IMR-90 (cell line): ENCODE data around the gene SUSD6. TPM values are rescaled to one million over a fixed set of nuclear protein-coding genes. Genes with fewer than 3 reads are reported as not detected.

ENCODE experiments used
- ATAC-seq: fragments of 200-7000 bp; cut with Tn5 transposase; 2 replicates; pipeline ENCODE4 v1.9.1; 2020; ENCODE audit warnings: low read depth, mild to moderate bottlenecking, moderate library complexity
- BruUV-seq: library from RNA; stranded (reverse); fragments of 400-500 nt; replicated peaks from 2 replicates; lab custom pipeline; 2021; lab: Mats Ljungman, UMichigan
- CTCF ChIA-PET: fragments of 300-600 bp; formaldehyde crosslinking; extraction: SDS; loops from one replicate; lab custom pipeline; 2021; ENCODE audit warnings: antibody characterized with exemption; lab: Yijun Ruan, JAX
- POLR2A ChIA-PET: fragments of 300-600 bp; sonication (Branson Sonifier 250); formaldehyde crosslinking; loops from one replicate; lab custom pipeline; 2022; ENCODE audit warnings: antibody characterized with exemption; ENCODE audit not compliant: unreplicated experiment; lab: Charles Lee
- DNase-seq: peaks from one replicate; pipeline ENCODE4 v3.0.0; 2013
- H2AFZ ChIP-seq: replicated peaks from 2 replicates; pipeline ENCODE3; 2013; ENCODE audit warnings: low read length, mild to moderate bottlenecking; ENCODE audit not compliant: poor library complexity
- H2AK5ac ChIP-seq: 2 replicates; pipeline ENCODE4 v1.6.1; 2013; ENCODE audit warnings: low read depth, low read length, inconsistent platforms
- H2AK9ac ChIP-seq: replicated peaks from 2 replicates; pipeline ENCODE3; 2013; ENCODE audit warnings: mild to moderate bottlenecking, low read depth, low read length, moderate library complexity; ENCODE audit not compliant: poor library complexity
- H2BK120ac ChIP-seq: 2 replicates; pipeline ENCODE4 v1.6.1; 2013; ENCODE audit warnings: low read depth, low read length, inconsistent platforms
- H2BK15ac ChIP-seq: 3 replicates; pipeline ENCODE4 v1.6.1; 2013; ENCODE audit warnings: low read depth, low read length, inconsistent platforms
- H2BK20ac ChIP-seq: 2 replicates; pipeline ENCODE4 v1.6.1; 2013; ENCODE audit warnings: low read depth, mild to moderate bottlenecking, inconsistent platforms, low read length, moderate library complexity
- H2BK5ac ChIP-seq: 2 replicates; pipeline ENCODE4 v1.6.1; 2013; ENCODE audit warnings: mild to moderate bottlenecking, low read depth, low read length, inconsistent platforms; ENCODE audit not compliant: poor library complexity, severe bottlenecking
- H3K14ac ChIP-seq: replicated peaks from 2 replicates; pipeline ENCODE4 v1.6.1; 2013; ENCODE audit warnings: low read depth, low read length, inconsistent platforms
- H3K18ac ChIP-seq: 2 replicates; pipeline ENCODE4 v1.6.1; 2013; ENCODE audit warnings: low read depth, low read length, control low read depth
- H3K23ac ChIP-seq: 2 replicates; pipeline ENCODE4 v1.6.1; 2013; ENCODE audit warnings: low read depth, low read length, inconsistent platforms
- H3K27ac ChIP-seq: 2 replicates; pipeline ENCODE4 v1.5.1; 2013; ENCODE audit warnings: mild to moderate bottlenecking, control low read depth, low read length; ENCODE audit not compliant: insufficient read depth
- H3K27me3 ChIP-seq: 2 replicates; pipeline ENCODE4 v1.6.1; 2013; ENCODE audit warnings: low read length; ENCODE audit not compliant: control insufficient read depth, insufficient read depth
- H3K36me3 ChIP-seq: 2 replicates; pipeline ENCODE4 v1.6.1; 2013; ENCODE audit warnings: low read length, mixed read lengths; ENCODE audit not compliant: control insufficient read depth, insufficient read depth
- H3K4ac ChIP-seq: 2 replicates; pipeline ENCODE4 v1.6.1; 2013; ENCODE audit warnings: low read depth, low read length, inconsistent platforms
- H3K4me1 ChIP-seq: 2 replicates; pipeline ENCODE4 v1.6.1; 2013; ENCODE audit warnings: low read length, mixed read lengths; ENCODE audit not compliant: control insufficient read depth, insufficient read depth
- H3K4me2 ChIP-seq: 2 replicates; pipeline ENCODE4 v1.6.1; 2013; ENCODE audit warnings: low read depth, mild to moderate bottlenecking, control low read depth, low read length, moderate library complexity
- H3K4me3 ChIP-seq: 2 replicates; pipeline ENCODE4 v1.5.1; 2013; ENCODE audit warnings: low read depth, mild to moderate bottlenecking, control low read depth, low read length, moderate library complexity; ENCODE audit not compliant: insufficient read depth
- H3K56ac ChIP-seq: 2 replicates; pipeline ENCODE4 v1.6.1; 2013; ENCODE audit warnings: low read length, inconsistent platforms; ENCODE audit not compliant: insufficient read depth; ENCODE audit errors: extremely low read depth
- H3K79me1 ChIP-seq, 2 experiments: 2 replicates each; pipeline ENCODE4 v1.6.1; 2013; ENCODE audit warnings: low read length in 2 of 2, inconsistent platforms in 1 of 2, low read depth in 1 of 2
- H3K9ac ChIP-seq: 2 replicates; pipeline ENCODE4 v1.6.1; 2013; ENCODE audit warnings: low read depth, low read length, control low read depth
- H3K9me1 ChIP-seq: 2 replicates; pipeline ENCODE4 v1.6.1; 2013; ENCODE audit warnings: low read length, inconsistent platforms; ENCODE audit not compliant: insufficient read depth
- H3K9me3 ChIP-seq: 2 replicates; pipeline ENCODE4 v1.6.1; 2013; ENCODE audit warnings: low read length; ENCODE audit not compliant: control insufficient read depth, insufficient read depth
- H4K20me1 ChIP-seq: 2 replicates; pipeline ENCODE4 v1.6.1; 2013; ENCODE audit warnings: low read length, inconsistent platforms; ENCODE audit not compliant: insufficient read depth
- H4K5ac ChIP-seq: 2 replicates; pipeline ENCODE4 v1.6.1; 2013; ENCODE audit warnings: mild to moderate bottlenecking, low read depth, low read length, control low read depth
- H4K8ac ChIP-seq, 2 experiments: 2 replicates each; pipeline ENCODE4 v1.6.1; 2013; ENCODE audit warnings: low read depth in 2 of 2, low read length in 2 of 2, control low read depth in 1 of 2, inconsistent platforms in 1 of 2
- H4K91ac ChIP-seq: 2 replicates; pipeline ENCODE4 v1.6.1; 2013; ENCODE audit warnings: low read depth, low read length, inconsistent platforms; ENCODE audit not compliant: insufficient read depth
- BHLHE40 ChIP-seq: fragments of 150-350 bp; IDR thresholded peaks from 2 replicates; pipeline ENCODE4 v1.6.1; 2016; ENCODE audit warnings: mild to moderate bottlenecking, low read depth, low read length
- NFE2L2 ChIP-seq: fragments of 150-350 bp; IDR thresholded peaks from 2 replicates; pipeline ENCODE4 v1.6.1; 2016; ENCODE audit warnings: low read depth, mild to moderate bottlenecking, low read length
- RAD21 ChIP-seq: IDR thresholded peaks from 2 replicates; pipeline ENCODE4 v1.6.1; 2012; ENCODE audit warnings: low read length, improper control_type of control experiment
- SMC3 ChIP-seq: fragments of 150-350 bp; IDR thresholded peaks from 2 replicates; pipeline ENCODE4 v1.6.1; 2016; ENCODE audit warnings: low read depth, mild to moderate bottlenecking, antibody characterized with exemption, low read length, moderate library complexity
- WGBS, 2 experiments: methylation state at CpG; one replicate each; pipeline versions ENCODE4 v1.1.5 to v1.1.7; 2013; ENCODE audit warnings: missing lambda C conversion rate in 2 of 2; ENCODE audit not compliant: insufficient read length in 1 of 2; ENCODE audit errors: extremely low coverage in 2 of 2; 5-methylcytosine and 5-hydroxymethylcytosine counted together
- dilution Hi-C: fragments of 300-500 bp; cut with HindIII; formaldehyde crosslinking; loops from one replicate; pipeline ENCODE4 v1.14.3; 2018; ENCODE audit warnings: low sequenced_read_pairs; ENCODE audit not compliant: unreplicated experiment
- in situ Hi-C: fragments of 300-500 bp; cut with MboI; formaldehyde crosslinking; loops from 3 replicates; pipeline ENCODE4 v1.14.3; 2019; ENCODE audit warnings: low sequenced_read_pairs, inconsistent platforms, mixed read lengths
- intact Hi-C: fragments of 100-400 bp; cut with micrococcal nuclease; formaldehyde crosslinking; loops from 2 replicates; pipeline ENCODE4 v1.10.0; 2022
- polyA plus RNA-seq, 3 experiments: library from polyadenylated mRNA; depleted of rRNA; stranded (reverse); fragments of >200 nt; gene quantifications; 2 replicates each; pipeline ENCODE4 v1.2.3, GENCODE V29; 2012; ENCODE audit warnings: low replicate concordance in 1 of 3
- total RNA-seq: library from RNA; depleted of rRNA; stranded (reverse); fragments of >200 nt; gene quantifications from 2 replicates; pipeline ENCODE4 v1.2.3, GENCODE V29; 2012

Gene SUSD6
- total and polyA plus RNA-seq, 2 of the 4 experiments (the other 2 are of a cell fraction) = 2.3 to 10.1 TPM

DNA sequence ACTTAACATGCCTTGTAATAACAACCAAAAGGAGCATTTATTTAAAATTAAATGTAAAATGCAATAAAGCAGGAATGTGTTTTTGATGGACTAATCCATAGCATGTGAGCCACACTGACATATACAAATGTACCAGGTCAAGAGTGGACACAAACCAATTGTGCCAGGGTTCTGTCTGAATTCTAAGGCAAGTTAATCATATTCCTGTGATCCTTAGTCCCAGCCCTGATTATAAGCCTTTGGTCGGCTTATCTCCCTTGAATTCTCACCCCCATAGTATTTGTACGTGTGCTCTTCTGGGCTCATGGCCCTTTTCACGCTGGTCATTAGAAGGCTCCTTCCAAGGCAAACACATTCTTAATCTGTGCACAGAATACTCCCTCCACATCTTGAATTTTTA lies 144.9 kb downstream of the SUSD6 start:
- Histone ChIP-seq H2BK120ac (no peak overlapping the region), H3K27me3 (no peaks in the 10 kb centered on the region; the same call in 1 of the 2 replicates), H2AFZ (no peak overlapping the region), H3K36me3 (no peaks in the 10 kb centered on the region), H2AK9ac (no peak overlapping the region), H3K27ac (no peak overlapping the region), H3K4me3 (no peak overlapping the region), H3K4me2 (no peak overlapping the region), H4K8ac (no peak overlapping the region), H2BK5ac (no peak overlapping the region), H4K20me1 (no peaks in the 10 kb centered on the region), H3K4ac (no peak overlapping the region), H2BK20ac (no peak overlapping the region), H2BK15ac (no peak overlapping the region), H3K14ac (no peak overlapping the region), H3K23ac (no peak overlapping the region), H3K79me1 (no peaks in the 10 kb centered on the region), H2AK5ac (no peak overlapping the region), H3K9me3 (no peaks in the 10 kb centered on the region), H4K91ac (no peak overlapping the region), H4K5ac (no peak overlapping the region), H3K18ac (no peak overlapping the region), H3K9ac (no peak overlapping the region), H3K56ac (no peak overlapping the region), H3K9me1 (no peaks in the 10 kb centered on the region), H3K4me1 (peaks cover 1% of the 10 kb centered on the region; the same call in 1 of the 2 replicates)
- CTCF ChIA-PET = no interaction called here
- POLR2A ChIA-PET = no interaction called here
- DNase-seq = no peak
- 81% methylated on average over 2 of the region's 3 CpGs; no CpG with 5 or more reads in 1 of the 2 experiments for WGBS, 2 experiments
- TF ChIP-seq RAD21 (no peak), NFE2L2 (no peak), BHLHE40 (no peak), SMC3 (no peak)
- dilution Hi-C loops = no loop called here
- BruUV-seq = no TSS peak
- ATAC-seq = no peak
- intact Hi-C loops = no loop called here
- in situ Hi-C loops = no loop called here
